Stimulated activated CD4-positive, alpha-beta T cell treated with anti-CD3 and anti-CD28 coated beads, TNF-alpha, amount 100 ng/mL, for 24 hours (primary cell): Measurements from ENCODE around the gene TMEM44.
"Not testable (repeated sequence)": the region's sequence is repeated elsewhere in the genome, so short reads cannot be mapped to it uniquely, and the experiment has no call there.

Source experiments
- DNase-seq, 3 experiments: peaks; one replicate each; pipeline ENCODE4 v3.0.0-alpha.2; 2020; ENCODE audit warnings: low read depth in 3 of 3

The TMEM44 gene

DNA sequence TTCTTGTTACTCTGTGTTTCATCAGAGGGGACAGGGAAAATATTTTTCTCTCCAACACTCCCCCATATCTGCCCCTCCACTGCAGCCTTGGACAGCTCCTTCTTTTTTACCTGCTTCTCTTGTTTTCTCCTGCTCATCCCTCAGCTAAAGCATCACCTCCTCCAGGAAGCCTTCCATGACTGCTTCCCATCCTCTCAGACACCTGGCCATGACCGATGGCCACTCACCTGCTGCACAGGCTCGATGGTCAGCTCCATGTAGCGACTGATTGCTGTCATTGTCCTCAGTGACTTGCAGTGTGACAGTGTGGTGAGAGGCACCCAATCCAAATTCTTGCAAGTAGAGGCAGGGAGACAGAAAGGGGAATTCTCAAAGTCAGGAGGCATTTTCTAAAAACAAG, 22.5 kb downstream of the TMEM44 start:
- no peak for DNase-seq

DNA sequence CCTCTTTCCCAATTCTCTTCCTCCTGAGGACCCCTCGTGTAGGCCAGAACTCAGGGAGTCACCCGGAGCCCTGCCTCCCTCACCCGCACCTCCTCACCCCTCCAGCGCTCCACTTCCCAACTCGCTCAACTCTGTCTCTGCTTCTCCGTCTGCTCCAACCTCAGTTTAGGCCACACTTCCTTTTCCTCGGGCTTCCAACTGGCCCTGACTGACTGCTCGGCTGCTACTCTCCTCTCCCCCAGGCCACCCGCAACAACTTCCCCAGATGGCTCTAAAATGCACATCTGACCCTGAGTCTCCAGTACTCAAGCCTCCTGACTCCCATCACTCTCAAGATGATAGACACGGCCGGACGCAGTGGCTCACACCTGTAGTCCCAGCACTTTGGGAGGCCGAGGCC, 23.6 kb downstream of the TMEM44 start:
- no peak for DNase-seq

DNA sequence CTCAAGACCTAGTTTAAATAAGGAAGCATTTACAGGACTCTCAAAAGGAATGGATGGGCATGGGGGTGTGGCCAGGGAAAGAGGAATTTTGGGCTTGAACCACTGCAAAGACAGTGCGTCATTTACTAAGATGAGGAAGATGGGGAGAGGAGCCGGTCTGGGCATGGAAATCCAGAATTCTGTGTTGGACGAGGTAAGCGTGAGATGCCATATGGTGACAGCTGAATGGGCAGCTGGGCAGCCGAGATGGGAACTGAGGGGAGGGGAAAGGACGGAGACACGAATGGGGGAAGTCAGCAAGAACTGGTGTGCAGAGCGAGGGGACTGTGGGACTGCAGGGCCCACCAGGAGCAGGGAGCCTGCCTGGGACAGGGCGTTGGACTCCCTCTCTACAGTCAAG, 24.2 kb downstream of the TMEM44 start:
- no peak for DNase-seq

DNA sequence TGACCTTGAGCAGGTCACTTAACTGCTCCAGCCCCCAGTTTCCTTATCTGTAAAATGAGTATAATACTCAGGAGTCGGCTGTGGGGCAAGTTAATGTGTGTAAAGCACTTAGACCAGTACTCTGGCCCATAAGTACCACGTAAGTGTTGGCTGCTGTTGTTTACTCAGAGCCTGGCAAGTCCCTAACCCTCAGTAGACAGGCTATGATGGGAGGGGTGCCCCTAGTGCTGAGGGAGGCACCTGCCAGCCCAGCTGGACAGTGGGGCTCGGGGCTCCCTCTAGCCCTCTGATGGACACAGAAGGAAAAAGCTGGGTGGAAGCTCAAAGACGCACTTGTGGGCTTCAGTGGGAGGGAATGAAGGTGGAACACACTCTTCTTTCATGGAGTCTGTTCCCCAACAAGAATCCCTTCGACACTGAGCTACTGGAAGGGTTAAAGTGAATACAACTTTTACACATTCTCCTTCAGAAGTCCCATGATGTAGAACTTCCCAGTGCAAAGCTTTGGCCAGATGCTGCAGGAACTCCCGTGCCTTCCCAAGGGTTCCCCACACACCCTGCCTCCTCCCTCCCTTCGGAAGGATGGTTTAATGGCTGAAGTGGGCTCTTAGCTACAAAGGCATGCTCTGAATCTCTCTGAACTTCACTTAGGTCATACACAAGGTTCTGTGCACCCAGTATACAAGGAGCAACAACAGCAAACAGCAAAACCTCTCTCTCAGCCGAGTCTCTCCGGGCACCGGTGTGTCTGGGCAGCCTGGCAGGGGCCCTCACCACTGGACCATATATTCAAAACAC, 25.4 kb downstream of the TMEM44 start:
- no peak for DNase-seq

- no peak for DNase-seq
These were observed 26.3 kb downstream of the TMEM44 start for GRCh38 chr3:194606941-194607340.

GRCh38 chr3:194606163-194606562, 27.1 kb downstream of the TMEM44 start:
- DNase-seq, result no peak

DNA sequence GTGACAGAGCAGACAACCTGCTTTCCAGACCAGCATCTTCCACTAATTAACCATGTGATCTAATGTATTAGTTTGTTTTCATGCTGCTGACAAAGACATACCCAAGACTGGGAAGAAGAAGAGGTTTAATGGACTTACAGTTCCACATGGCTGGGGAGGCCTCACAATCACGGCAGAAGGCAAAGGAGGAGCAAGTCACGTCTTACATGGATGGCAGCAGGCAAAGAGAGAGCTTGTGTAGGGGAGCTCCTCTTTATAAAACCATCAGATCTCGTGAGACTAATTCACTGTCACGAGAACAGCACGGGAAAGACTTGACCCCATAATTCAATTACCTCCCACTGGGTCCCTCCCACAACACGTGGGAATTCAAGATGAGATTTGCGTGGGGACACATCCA, 27.9 kb downstream of the TMEM44 start:
- DNase-seq, result not testable (repeated sequence)

GRCh38 chr3:194604837-194605236, 28.4 kb downstream of the TMEM44 start:
- no peak for DNase-seq

DNA sequence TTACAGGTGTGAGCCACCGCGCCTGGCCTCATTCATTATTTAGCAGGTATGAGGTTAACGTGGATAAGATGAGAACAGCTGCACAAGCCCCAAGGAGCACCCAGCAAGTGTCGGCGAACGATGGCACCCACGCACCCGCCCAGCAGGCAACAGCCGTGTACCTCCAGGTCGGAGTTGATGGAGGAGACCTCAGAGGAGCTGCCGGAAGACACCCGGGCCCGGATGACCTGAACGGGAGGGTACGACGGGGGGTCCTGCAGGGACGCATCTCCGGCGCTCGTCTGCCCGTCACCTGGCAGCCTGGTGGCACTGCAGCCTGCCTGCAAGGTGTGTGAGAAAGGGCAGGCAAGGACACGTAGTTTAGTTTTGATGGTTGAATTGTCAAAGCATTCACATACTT, 29.1 kb downstream of the TMEM44 start:
- DNase-seq, result no peak

- no peak for DNase-seq
These were observed 30.5 kb downstream of the TMEM44 start for GRCh38 chr3:194602669-194603171.

DNA sequence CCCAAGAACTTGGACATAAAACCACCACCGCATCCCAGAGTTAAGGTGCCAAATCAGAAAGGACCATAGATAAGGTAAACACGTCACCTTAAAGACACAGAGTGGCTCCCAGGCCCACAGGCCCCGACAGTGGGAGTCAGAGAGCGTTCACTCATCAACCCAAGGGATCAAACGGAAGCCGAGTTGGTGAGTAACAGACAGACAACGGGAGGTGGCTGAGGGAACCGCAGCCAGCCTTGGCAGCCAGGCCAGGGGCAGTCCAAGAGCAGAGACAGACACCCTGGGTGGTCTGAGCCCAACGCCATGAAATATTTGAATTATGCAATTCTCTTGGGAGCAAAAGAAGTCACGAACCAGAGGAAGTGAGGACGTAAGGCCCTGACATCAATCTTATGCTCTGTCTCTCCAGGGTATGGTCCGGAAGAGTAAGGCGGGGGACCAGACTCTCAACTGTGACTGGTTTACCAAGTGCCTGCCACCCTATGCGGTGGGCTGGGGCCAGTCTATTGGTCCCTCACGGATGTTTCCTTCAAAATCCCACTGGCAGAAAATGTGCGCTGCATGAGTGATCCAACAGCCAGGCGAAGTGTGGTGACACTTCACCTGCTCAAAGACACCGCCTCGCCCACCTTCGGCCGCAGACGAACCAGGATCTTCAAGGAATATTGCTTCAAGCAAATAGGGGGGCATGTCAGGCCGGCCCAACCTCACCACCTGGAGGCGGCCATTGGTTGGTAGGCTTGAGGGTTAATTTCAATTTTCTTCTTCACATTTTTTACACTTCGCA, 34.3 kb downstream of the TMEM44 start:
- no peak for DNase-seq

- no peak for DNase-seq
These were observed 36.3 kb downstream of the TMEM44 start for GRCh38 chr3:194596906-194597305.

DNA sequence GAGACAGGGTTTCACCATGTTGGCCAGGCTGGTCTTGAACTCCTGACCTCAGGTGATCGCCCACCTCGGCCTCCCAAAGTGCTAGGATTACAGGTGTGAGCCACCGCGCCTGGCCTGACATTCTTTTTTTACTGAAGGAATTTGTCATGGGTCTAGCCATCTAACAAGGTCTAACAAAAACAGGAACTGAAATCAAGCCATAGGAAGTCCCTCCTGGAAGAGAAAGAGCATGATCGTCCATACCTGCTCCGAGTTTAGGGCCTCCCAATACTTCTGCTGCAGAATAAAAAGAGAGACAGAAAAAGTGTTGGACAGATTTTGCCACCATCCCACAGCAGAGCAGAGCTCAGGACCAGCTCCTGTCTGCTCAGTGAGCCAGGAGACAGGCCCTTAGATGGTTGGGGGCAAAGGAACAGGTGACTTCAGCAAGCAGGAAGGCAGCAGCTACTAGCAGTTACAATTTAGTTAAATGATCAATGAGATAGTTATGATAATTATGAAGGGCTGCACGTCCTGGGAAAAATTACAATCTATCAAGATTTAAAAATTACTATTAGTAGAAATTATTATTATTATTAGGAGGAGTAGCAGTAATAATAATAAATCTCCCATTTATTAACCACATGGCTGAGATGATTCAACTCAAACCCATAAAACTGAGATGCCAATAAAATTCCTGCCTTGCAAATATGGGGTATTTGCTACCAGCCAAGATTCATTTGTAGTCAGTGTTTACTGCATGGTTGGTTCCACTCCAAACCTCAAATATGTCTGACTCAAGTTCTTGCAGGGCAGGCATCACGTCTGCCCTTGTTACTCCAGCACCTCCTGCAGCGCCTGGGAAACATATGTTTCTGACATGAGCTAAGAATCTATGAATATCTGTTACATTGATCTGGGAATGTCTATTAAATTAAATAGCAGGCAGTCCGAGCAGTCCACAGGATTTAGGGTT, 40.1 kb downstream of the TMEM44 start:
- DNase-seq, result no peak

DNA sequence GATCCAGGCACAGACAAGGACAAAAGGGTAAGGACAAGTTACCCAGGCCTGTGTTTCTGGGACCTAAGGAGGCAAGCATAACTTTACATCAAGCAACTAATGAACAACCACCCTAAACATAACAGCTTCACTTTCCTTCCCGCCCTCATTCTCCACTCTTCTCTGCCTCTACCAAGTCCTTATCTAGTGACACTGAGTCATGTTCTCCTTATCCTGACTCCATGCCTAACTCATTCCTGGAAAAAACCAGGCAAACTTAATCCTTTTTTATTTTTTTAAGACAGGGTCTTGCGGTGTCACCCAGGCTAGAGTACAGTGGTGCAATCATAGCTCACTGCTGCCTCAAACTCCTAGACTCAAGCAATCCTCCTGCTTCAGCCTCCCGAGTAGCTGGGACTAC, 44.5 kb downstream of the TMEM44 start:
- no peak for DNase-seq

- no peak for DNase-seq
These were observed 45.0 kb downstream of the TMEM44 start for GRCh38 chr3:194588236-194588635.

DNA sequence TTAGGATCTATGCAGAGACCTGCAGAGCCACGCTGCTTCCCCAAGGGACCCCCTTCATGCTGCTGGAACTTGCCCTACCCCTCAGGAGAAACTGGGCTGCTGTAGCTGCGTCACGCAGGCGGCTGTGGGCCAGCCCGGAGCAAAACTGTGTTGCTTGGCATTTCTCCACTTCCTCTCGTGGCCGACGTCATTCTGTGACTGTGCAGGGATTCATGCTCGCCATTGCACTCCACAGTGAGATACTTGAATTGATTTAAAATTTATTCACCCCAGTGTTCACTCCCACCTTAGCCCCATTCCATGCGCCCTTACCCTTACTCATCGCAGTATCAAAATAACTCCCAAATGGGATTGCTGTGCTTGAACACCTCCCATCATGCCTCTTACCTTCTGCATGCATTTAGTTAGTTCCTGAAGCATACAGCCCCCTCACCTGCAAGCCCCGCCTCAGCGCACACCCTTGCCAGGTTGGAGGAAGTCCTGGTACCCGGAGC, 45.7 kb downstream of the TMEM44 start:
- DNase-seq, result no peak

DNA sequence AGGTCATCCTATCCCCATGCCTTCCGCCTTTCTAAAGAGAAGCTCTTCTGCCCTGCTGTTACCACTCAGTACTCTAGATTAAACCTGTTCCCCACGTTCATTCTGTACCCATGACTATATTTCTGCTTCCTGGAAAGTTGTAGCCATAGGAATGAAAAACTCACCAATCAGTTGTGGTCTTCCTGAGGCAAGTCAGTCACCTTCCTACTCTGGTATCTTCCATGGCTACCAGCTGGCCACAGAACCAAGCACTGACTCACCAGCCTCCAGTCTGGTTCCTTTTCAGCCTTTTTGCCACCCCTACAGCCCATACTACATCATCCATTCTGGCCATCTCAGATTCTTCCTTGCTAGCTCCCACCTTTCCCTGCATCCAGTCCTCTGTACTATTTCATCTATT, 46.4 kb downstream of the TMEM44 start:
- DNase-seq, result no peak

GRCh38 chr3:194585880-194586281, 47.3 kb downstream of the TMEM44 start:
- DNase-seq, result no peak

GRCh38 chr3:194584866-194585265, 48.4 kb downstream of the TMEM44 start:
- no peak for DNase-seq

DNA sequence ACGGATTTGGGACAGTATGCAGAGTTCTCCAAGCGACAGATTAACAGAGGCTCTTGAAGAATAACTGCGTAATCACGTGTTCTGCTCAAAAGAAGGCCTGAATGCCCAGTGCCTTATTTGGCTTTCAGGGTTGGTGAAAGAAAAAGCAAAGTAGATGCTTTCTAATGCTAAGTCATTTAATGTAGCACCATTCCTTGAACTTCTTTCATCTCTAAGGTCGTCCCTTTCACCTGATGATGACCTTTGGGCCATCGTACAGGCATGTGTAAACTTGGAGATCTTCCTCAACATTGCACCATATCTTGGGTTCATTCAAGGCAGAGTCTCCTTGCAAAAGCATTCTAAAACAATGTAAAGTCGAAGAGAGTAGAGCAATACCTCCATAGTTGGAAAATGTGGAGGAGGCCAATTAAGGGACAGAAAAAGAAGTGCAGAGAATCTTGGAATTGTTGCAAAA, 48.9 kb downstream of the TMEM44 start:
- no peak for DNase-seq

DNA sequence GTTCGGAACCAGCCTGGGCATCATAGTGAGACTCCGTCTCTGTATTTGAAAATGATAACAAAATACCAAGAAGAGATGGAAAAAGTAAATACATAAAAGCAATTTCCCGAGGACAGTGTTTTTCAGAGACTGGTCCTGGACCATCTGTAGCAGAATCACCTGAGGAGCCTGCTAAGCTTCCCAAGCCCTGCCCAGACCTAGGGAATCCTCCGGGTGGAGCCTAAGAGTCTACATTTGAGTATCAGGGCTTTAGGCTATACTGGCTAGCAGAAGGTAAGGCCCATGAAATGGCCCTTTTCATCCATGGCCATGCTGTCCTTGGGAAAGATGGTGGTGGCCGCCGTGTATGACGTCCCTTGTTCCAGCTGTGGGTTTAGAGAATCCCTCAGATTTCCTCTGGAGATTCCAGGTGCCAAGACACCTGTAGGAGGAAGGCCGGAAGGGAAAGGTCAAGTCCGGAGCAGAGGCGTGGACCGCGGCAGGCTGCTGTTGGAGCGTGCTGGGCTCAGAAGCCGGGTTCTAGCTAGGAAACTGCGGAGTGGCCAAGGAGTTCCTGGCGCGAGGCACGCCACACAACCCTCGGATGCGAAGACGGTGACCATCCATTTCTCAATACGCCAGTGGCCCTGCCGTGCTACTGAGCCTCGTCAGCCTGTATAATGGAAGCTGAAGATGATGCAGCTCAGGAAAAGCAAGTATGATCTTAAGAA, 50.9 kb downstream of the TMEM44 start:
- no peak for DNase-seq
